C4-2B (cell line): ENCODE data around the gene BMP2.

Experiments used
- H3K27ac ChIP-seq: fragments of 450-650 bp; 2 replicates; pipeline ENCODE4 v1.5.1; 2017
- ZFX ChIP-seq: fragments of 450-650 bp; IDR thresholded peaks from 2 replicates; pipeline ENCODE4 v1.6.1; 2017
- TF ChIP-seq, protein P1 (sequence below): fragments of 450-650 bp; conservative IDR thresholded peaks from 2 replicates; pipeline ENCODE4 v1.5.1; 2017; ENCODE audit warnings: mild to moderate bottlenecking

BMP2 gene

DNA sequence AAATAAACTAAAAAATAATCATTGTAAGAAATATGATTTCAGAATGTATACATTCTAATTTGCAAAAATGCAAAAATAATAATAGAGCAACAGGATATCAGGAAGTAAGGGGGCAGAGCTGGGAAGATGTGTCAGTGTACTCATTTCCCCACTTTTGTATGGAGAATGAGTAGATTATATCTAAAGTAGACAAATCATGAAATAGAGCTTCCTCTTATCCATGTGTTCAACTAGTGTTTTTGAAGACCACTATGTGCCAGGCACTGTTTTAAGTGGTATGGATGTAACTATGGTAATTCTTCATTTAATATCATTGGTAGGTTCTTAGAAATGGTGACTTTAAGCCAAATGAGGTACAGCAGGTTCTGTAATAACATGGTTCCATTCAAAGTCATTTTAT lies 17.0 kb upstream of the BMP2 start:
- H3K27ac ChIP-seq: no peak overlapping the region
- TF ChIP-seq, protein P1, sequence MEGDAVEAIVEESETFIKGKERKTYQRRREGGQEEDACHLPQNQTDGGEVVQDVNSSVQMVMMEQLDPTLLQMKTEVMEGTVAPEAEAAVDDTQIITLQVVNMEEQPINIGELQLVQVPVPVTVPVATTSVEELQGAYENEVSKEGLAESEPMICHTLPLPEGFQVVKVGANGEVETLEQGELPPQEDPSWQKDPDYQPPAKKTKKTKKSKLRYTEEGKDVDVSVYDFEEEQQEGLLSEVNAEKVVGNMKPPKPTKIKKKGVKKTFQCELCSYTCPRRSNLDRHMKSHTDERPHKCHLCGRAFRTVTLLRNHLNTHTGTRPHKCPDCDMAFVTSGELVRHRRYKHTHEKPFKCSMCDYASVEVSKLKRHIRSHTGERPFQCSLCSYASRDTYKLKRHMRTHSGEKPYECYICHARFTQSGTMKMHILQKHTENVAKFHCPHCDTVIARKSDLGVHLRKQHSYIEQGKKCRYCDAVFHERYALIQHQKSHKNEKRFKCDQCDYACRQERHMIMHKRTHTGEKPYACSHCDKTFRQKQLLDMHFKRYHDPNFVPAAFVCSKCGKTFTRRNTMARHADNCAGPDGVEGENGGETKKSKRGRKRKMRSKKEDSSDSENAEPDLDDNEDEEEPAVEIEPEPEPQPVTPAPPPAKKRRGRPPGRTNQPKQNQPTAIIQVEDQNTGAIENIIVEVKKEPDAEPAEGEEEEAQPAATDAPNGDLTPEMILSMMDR: no peak
- no peak for TF ChIP-seq ZFX

DNA sequence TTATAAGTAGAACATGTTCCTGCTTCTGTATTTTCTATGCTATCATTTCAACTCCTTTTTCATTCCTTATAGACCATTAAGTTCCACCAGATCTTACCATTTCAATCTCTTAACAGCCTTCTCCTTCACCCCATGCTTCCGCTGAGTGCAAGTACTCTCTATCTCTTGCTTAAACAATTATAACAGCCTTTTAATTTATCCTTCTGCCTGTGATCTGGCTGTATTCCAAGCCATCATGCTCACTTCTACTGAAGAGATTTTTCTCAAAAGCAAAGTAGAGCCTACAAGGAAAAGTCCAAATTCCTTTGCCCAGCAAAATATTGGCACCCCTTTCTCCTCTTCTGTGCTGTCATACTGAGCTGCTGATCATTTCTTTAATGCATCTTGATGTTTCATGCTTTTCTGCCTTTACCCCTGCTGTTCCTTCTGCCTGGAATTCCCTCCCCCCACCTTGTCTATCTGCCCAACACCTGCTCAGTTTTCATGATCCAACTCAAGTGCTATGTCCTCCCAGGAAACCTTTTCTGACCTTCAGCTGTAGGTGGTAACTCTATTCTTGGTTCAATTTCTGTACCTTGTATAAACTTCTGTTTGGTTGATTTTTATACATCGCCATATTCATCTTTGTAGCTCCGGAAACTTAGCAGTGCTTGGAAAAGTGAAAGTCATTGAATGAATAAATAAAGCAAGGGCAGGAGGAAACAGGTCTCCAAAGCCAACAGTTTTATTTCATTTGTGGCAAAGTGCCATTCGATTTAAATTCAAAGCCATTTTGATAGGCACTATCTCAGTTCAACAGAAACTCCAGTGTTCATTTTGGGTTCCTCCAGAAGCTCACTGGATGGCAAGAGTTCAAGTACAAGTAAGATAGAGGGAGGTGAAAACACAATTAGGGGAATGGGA lies 10.5 kb upstream of the BMP2 start:
- TF ChIP-seq, protein P1: no peak
- no peak for TF ChIP-seq ZFX

DNA sequence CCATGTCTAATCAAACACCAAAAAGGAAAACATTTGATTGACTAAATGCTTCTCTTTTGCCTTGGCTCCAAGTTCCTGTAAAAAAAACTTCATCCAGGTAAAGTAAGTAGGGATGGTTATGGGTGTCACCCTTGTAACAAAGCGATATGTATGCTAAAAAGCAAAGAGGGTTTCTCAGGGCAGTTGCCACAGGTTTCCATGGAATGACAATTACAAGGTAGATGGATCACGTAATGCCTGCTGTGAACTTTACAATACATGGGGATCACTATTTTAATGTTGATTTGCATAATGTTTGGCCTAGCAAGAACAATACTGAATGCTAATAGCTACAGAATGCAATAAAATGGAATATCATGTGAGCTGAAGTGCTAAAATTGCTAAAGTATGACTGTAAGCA lies 2.9 kb upstream of the BMP2 start:
- TF ChIP-seq, protein P1: no peak
- no peak for TF ChIP-seq ZFX
- H3K27ac ChIP-seq: no peak overlapping the region

More for the DNA sequence above, 10.5 kb upstream of the BMP2 start:
- no peak overlapping the region for H3K27ac ChIP-seq

DNA sequence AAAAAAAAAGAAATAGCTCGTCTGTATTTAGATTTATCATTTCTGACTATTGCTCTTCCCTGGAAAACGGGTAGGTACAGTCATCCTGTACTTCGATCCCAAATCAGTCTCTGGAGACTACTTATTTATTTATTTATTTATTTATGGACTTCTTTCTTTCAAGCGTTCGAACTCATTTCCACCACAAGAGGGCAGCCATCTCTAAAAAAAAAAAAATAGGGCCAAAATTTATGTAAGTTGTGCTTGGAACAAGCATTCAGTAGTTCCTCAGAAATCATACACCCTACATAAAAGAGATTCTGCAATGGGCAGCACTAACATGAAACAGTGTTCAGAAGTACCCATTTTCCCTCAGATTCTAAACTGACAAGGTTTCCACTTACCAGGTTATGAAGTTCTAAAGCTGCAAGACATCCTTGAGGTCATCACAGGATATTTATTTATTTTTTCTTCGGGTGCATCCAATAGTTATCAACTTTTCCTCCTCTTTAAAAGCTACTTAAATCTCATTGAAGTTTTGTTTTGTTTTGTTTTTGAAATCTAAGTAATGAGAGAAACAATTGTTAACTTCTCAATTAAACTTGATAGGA lies 1.9 kb upstream of the BMP2 start:
- TF ChIP-seq, protein P1: peak; percentile 65
- TF ChIP-seq ZFX: no peak
- H3K27ac ChIP-seq: no peak overlapping the region

DNA sequence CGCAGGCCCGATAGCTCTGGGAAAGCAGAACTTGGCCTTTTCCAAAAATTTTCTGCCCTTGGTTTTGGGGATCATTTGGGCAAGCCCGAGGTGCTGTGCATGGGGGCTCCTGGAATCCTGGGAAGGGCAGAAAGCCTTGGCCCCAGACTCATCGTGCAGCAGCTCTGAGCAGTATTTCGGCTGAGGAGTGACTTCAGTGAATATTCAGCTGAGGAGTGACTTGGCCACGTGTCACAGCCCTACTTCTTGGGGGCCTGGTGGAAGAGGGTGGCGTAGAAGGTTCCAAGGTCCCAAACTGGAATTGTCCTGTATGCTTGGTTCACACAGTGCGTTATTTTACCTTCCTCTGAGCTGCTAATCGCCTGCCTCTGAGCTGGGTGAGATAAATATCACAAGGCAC lies 1.1 kb upstream of the BMP2 start:
- no peak for TF ChIP-seq ZFX
- TF ChIP-seq, protein P1: no peak
- no peak overlapping the region for H3K27ac ChIP-seq

DNA sequence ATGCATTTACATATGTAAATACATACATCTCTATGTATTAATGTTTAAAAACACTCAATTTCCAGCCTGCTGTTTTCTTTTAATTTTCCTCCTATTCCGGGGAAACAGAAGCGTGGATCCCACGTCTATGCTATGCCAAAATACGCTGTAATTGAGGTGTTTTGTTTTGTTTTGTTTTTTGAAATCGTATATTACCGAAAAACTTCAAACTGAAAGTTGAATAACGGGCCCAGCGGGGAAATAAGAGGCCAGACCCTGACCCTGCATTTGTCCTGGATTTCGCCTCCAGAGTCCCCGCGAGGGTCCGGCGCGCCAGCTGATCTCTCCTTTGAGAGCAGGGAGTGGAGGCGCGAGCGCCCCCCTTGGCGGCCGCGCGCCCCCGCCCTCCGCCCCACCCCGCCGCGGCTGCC lies 355 bp upstream of the BMP2 start:
- H3K27ac ChIP-seq: no peak overlapping the region
- TF ChIP-seq ZFX: no peak
- TF ChIP-seq, protein P1: no peak
